HUES64 (cell line): ENCODE measurements around the gene LEF1.

Source experiments
- H3K27ac ChIP-seq: 2 replicates; pipeline ENCODE4 v1.7.0; 2013; ENCODE audit warnings: low read depth, low read length, inconsistent platforms
- H3K27me3 ChIP-seq: 2 replicates; pipeline ENCODE4 v1.6.1; 2013; ENCODE audit warnings: mild to moderate bottlenecking, low read length; ENCODE audit not compliant: insufficient read depth
- H3K36me3 ChIP-seq: 2 replicates; pipeline ENCODE4 v1.6.1; 2013; ENCODE audit warnings: mild to moderate bottlenecking, low read length; ENCODE audit not compliant: insufficient read depth
- H3K4me1 ChIP-seq: 2 replicates; pipeline ENCODE4 v1.6.1; 2013; ENCODE audit warnings: mild to moderate bottlenecking, low read length, moderate library complexity; ENCODE audit not compliant: insufficient read depth
- H3K4me3 ChIP-seq: 2 replicates; pipeline ENCODE4 v1.5.1; 2013; ENCODE audit warnings: mild to moderate bottlenecking, low read length, moderate library complexity
- H3K9ac ChIP-seq: 2 replicates; pipeline ENCODE4 v1.6.1; 2013; ENCODE audit warnings: mild to moderate bottlenecking, low read depth, low read length
- H3K9me3 ChIP-seq: 2 replicates; pipeline ENCODE4 v1.6.1; 2013; ENCODE audit warnings: low read depth, low read length; ENCODE audit not compliant: insufficient read depth
- WGBS: fragments of 150-250, 120-280 bp; methylation state at CpG from one replicate; pipeline ENCODE4 v1.1.7; 2013; ENCODE audit warnings: missing lambda C conversion rate; 5-methylcytosine and 5-hydroxymethylcytosine counted together

Gene LEF1

DNA sequence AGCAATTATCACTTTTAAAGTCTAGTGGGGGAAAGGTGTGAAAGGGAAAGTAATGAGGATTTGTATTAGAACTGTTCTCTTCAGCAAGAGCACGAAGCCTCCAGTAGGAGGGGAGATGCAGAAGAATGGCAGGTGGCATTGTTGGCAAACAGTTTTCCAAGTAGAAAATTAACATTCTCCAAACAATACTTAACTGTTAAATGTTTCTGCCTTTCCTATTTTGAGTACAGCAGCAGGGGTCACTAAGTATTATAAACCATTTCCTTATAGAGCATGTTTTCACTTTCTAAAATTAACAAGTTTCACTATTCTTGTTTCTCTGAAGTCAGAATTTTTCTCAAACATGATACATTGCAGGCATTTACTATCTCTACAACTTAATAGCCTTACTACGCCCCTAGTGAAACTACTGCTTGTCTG lies 58.7 kb downstream of the LEF1 start:
- Histone ChIP-seq H3K9me3 (no peaks in the 10 kb centered on the region), H3K4me1 (peaks cover 45% of the 10 kb centered on the region), H3K36me3 (no peaks in the 10 kb centered on the region), H3K9ac (no peak overlapping the region), H3K27me3 (no peaks in the 10 kb centered on the region), H3K27ac (no peak overlapping the region), H3K4me3 (no peak overlapping the region)
- WGBS = 25% methylated on average over 2 of the region's 2 CpGs

DNA sequence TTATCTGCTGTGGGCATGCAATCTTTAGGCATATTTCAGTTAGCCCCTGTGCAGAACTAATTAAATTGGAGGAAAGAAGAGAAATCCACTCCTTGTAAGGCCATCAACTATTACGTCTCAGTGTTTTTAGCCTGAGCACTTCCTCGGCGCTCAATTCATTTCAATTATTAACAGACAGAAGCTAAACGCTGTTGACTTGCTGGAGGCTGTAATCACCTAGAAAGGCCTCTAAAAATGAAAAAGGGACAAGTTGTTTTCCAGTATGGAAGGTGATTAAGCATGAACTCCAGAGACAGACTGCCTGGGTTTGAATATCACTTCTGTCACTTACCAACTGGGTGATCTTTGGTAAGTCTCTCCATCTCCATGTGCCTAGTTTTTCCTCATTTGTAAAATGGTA lies 59.6 kb downstream of the LEF1 start:
- WGBS = 92% methylated on average over 4 of the region's 4 CpGs
- Histone ChIP-seq H3K9ac (no peak overlapping the region), H3K4me1 (peaks cover 38% of the 10 kb centered on the region), H3K36me3 (no peaks in the 10 kb centered on the region), H3K9me3 (no peaks in the 10 kb centered on the region), H3K4me3 (no peak overlapping the region), H3K27me3 (no peaks in the 10 kb centered on the region), H3K27ac (no peak overlapping the region)

DNA sequence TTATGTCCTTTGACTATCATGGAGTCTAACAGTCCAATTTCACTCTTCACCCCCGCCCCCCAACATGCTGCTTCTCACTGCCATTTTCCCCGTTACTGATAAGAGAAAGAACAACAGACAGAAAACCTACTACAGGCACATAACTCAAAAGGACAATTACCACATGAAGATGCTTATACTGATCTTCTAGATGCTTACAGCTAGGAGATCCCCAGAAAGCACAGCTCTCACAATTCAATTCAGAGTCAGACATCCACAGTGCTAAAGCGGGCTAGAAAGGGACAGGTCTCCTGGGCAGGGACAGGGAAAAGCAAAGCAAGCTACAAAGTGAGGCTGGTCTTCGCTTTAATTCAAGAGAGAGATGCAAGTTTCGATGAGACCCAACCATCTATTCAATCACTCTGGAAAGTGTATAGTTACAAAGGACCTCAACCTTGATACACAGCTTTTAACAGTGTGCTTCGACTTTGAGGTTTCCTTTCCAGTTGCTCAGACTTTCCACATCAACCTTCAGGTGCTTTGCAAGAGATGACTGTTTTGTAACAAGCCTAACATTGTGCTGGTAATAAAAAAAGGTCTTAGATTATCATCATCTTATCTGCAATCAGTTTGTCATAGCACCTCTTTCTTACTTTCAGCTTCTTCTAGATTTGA lies 60.9 kb downstream of the LEF1 start:
- 95% methylated on average over 6 of the region's 6 CpGs for WGBS
- peaks cover 26% of the 10 kb centered on the region for H3K4me1 ChIP-seq
- no peaks in the 10 kb centered on the region for H3K27me3 ChIP-seq
- H3K27ac ChIP-seq = no peak overlapping the region
- H3K36me3 ChIP-seq = no peaks in the 10 kb centered on the region
- H3K9me3 ChIP-seq = no peaks in the 10 kb centered on the region
- no peak overlapping the region for H3K4me3 ChIP-seq
- no peak overlapping the region for H3K9ac ChIP-seq

DNA sequence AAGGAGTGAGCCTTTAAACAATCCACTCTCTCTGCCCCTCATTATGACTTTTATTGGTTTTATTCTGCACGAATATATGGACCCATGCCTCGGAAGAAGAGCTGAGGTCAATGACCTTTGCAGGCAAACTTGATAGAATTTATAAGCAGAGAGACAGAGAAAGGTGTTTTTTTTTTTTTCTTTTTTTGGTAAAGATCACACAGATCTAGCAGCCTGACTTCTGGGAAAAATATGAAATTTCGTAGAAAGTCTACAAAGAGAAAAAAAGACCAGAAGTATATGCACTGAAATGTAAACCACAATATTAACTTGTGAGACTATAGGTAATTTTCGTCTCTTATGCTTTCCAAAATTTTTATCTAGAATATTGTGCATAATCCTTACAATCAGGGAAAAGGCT lies 61.6 kb downstream of the LEF1 start:
- Histone ChIP-seq H3K27ac (no peak overlapping the region), H3K9ac (no peak overlapping the region), H3K36me3 (no peaks in the 10 kb centered on the region), H3K4me1 (peaks cover 24% of the 10 kb centered on the region), H3K27me3 (no peaks in the 10 kb centered on the region), H3K4me3 (no peak overlapping the region), H3K9me3 (no peaks in the 10 kb centered on the region)
- WGBS = 98% methylated on average over 2 of the region's 4 CpGs

DNA sequence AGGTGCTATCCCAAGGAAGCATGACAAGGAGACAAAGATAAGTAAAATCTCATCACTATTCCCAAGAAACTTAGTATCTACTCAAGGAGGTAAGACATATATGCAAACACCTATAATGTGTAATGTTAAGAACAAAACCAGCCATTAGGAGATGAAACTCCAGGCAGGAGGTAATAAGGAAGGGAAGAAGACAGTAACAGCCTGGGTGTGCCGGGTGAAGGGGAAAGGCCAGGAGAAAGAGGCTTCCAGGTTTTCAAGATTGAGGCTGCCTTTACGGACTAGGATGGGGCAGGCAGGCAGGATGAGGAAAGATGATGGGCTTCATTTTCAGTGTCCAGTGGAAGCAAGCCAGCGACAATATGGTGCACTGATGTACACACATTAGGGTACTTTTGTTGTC lies 62.5 kb downstream of the LEF1 start:
- no peaks in the 10 kb centered on the region for H3K36me3 ChIP-seq
- WGBS = 93% methylated on average over 3 of the region's 3 CpGs

DNA sequence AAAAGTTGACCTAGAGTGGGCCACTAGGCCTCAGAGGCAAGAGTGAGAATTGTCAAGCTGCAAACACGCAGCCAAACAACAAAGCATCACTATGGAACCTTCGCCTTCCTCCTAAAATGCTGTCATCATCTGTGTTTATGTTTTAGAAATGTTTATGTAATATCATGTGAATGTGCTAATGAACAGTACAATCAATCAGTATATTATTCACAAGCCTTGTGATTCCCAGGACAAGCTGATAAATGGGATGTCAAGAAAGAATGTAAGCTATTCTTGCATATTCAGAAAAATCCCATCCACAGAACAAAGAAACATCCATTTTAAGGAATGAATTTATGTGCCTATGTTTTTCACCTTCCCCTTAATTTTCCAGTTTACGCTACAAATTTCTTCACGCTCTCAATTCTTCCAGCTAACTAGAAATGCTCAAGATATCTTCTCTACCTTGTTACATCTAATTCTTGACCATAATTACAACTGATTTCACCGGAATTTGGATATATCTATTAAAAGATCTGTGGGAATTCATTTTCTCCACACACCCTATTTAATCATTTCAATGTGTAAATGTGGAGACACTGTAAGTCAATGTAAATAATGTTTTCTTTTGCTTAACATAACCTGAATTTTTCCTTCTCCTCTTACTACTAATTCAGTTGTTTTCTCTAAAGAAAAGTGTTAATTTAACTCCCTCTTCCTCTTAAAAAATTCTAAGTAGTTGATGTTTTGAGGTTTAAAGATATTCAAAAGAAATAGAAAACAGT lies 65.5 kb downstream of the LEF1 start:
- Histone ChIP-seq H3K27me3 (no peaks in the 10 kb centered on the region), H3K4me1 (peaks cover under 1% of the 10 kb centered on the region; the same call in 1 of the 2 replicates), H3K9ac (no peak overlapping the region), H3K4me3 (no peak overlapping the region), H3K27ac (no peak overlapping the region), H3K36me3 (no peaks in the 10 kb centered on the region), H3K9me3 (no peaks in the 10 kb centered on the region)
- WGBS = 96% methylated on average over 4 of the region's 5 CpGs

More for the DNA sequence above, 62.5 kb downstream of the LEF1 start:
- Histone ChIP-seq H3K27ac (no peak overlapping the region), H3K27me3 (no peaks in the 10 kb centered on the region), H3K4me3 (no peak overlapping the region), H3K9ac (no peak overlapping the region), H3K4me1 (peaks cover 24% of the 10 kb centered on the region), H3K9me3 (no peaks in the 10 kb centered on the region)

DNA sequence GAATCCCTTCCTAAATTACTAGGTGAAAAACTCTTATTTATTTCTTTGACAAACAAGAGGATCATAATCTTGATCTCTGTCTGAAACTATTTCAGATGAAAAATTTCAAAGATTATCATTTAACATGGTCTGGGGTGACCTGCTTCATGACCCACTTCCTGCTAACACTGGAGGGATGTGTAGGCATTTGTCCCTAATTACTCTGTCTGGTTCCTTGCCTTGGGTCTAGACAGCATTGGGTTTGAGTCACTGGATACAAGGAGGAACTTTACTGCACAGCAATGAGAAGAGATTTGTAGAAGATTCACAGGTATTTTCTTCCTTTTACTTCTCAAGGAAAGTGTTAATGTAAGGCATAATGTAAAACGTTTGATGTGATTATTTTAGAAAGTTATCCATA lies 67.9 kb downstream of the LEF1 start:
- no peak overlapping the region for H3K4me3 ChIP-seq
- no peaks in the 10 kb centered on the region for H3K9me3 ChIP-seq
- no CpG with 5 or more reads among the region's 1 CpG for WGBS
- no peak overlapping the region for H3K9ac ChIP-seq
- no peak overlapping the region for H3K27ac ChIP-seq
- H3K36me3 ChIP-seq = no peaks in the 10 kb centered on the region
- H3K4me1 ChIP-seq = no peaks in the 10 kb centered on the region
- no peaks in the 10 kb centered on the region for H3K27me3 ChIP-seq

DNA sequence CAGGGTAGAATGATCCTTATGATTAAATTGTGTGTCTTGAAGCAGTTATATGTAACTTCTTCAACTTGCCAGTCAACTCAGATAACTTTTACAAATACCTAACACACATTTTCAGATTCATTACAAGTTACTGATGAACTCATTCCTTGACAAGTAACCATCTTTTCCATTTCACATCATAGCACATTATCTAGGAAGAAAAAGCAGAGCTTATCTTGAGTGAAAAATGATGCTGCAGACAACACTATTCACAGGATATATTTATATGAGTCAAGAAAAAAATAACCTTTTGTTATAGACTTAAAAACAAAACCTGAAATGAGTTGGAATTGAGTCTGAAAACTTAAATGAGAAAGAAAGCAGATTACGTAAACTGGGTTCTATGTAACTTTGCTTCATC lies 68.9 kb downstream of the LEF1 start:
- no peaks in the 10 kb centered on the region for H3K36me3 ChIP-seq
- no peaks in the 10 kb centered on the region for H3K4me1 ChIP-seq
- no peak overlapping the region for H3K9ac ChIP-seq
- no peak overlapping the region for H3K27ac ChIP-seq
- no peak overlapping the region for H3K4me3 ChIP-seq
- 100% methylated on average over 1 of the region's 1 CpG for WGBS
- H3K9me3 ChIP-seq = no peaks in the 10 kb centered on the region
- no peaks in the 10 kb centered on the region for H3K27me3 ChIP-seq

DNA sequence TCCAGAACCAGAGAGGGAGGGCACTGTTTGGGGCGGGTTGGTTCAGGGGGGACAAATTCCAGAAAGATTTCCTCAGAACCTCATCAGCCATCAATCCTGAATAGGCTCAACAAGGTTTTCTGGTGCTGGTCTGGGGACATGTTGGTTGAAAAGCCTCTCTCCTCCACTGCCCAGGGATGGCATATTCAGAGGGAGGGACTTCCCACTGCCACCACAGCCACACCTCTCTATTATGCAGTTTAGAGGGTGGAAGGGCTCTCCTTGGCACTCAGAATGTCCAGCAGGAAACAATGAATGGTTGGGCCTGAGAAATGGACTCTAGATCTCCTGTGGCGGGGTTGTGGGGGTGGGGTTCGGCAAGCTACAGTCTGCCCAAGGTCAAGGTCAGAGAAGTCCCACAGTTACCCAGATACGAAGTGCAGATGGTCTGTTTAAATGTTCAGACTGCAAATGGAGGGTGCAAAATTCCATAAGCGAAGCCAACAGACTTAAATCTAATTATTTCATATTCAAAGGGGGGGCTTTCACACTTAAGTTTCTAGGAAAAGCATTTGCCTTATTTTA lies 70.7 kb downstream of the LEF1 start:
- H3K9me3 ChIP-seq = no peaks in the 10 kb centered on the region
- H3K4me1 ChIP-seq = no peaks in the 10 kb centered on the region
- H3K4me3 ChIP-seq = no peak overlapping the region
- no peaks in the 10 kb centered on the region for H3K36me3 ChIP-seq
- no peaks in the 10 kb centered on the region for H3K27me3 ChIP-seq
- H3K27ac ChIP-seq = no peak overlapping the region
- no peak overlapping the region for H3K9ac ChIP-seq
- 94% methylated on average over 3 of the region's 5 CpGs for WGBS

DNA sequence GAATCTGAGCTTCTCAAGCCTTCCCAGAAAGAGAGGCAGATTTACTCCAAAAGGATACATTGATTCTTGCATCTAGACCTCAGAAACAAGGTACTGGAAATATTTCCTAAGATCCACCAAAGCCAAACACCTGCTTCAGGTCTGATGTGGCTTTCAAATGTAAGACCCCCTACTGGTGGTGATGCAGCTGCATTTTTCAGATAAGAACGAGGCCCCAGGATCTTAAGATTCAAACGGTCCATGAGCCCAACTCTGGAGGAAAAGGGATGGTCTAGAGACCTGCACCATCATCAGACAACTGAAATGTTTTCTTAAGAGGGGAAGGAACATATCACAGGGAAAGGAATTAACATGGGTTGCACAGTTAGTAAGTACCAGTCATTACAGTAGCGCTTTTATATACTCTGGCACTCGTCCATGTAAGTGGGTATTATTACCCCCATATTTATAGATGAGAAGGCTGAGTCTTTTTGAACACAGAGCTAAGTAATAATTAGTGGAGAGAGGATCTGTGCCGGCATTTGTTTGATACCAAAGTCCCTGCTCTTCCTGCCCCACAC lies 73.7 kb downstream of the LEF1 start:
- Histone ChIP-seq H3K9me3 (no peaks in the 10 kb centered on the region), H3K4me1 (no peaks in the 10 kb centered on the region), H3K4me3 (no peak overlapping the region), H3K9ac (no peak overlapping the region), H3K27me3 (no peaks in the 10 kb centered on the region), H3K36me3 (no peaks in the 10 kb centered on the region), H3K27ac (no peak overlapping the region)
- WGBS = 79% methylated on average over 4 of the region's 5 CpGs

DNA sequence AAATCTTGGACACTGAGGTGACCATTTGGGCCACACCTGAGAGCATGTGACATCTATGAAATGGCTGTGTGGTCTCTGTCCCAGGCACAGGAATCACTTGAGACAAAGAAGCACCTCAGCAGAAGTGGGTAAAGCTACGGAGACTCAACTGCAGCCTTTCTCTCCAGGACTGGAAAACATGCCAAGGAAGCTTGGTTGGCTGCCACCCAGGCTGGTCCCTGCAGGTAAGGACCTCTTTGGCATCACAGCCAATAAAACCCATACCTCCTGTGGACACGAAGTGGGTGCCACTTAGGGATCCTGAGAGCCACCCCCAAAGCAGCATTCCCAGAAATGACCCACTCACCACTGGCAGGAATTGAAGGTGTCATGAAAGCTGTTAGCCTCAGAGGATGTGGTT lies 74.6 kb downstream of the LEF1 start:
- WGBS = 94% methylated on average over 2 of the region's 2 CpGs
- H3K9me3 ChIP-seq = no peaks in the 10 kb centered on the region

More for the DNA sequence above, 74.6 kb downstream of the LEF1 start:
- no peaks in the 10 kb centered on the region for H3K4me1 ChIP-seq
- H3K4me3 ChIP-seq = no peak overlapping the region
- no peak overlapping the region for H3K9ac ChIP-seq
- H3K36me3 ChIP-seq = no peaks in the 10 kb centered on the region
- H3K27ac ChIP-seq = no peak overlapping the region
- H3K27me3 ChIP-seq = no peaks in the 10 kb centered on the region
